BJ (cell line): Measurements from ENCODE around the gene SLIT1. TPM values are rescaled to one million over a fixed set of nuclear protein-coding genes. Genes with fewer than 3 reads are reported as not detected.

Experiments used
- CTCF ChIA-PET: fragments of 350-600 bp; formaldehyde crosslinking; extraction: SDS; loops from one replicate; lab custom pipeline; 2021; ENCODE audit warnings: antibody characterized with exemption, inconsistent platforms; lab: Yijun Ruan, JAX
- POLR2A ChIA-PET: fragments of 300-600 bp; sonication (Branson Sonifier 250); formaldehyde crosslinking; extraction: SDS; loops from one replicate; lab custom pipeline; 2021; ENCODE audit warnings: antibody characterized with exemption; lab: Charles Lee
- DNase-seq: peaks from one replicate; pipeline ENCODE4 v3.0.0-alpha.2; 2011; ENCODE audit warnings: low read depth
- H3K27me3 ChIP-seq: 2 replicates; pipeline ENCODE4 v1.6.0; 2011; ENCODE audit warnings: low read length; ENCODE audit not compliant: control insufficient read depth, insufficient read depth
- H3K36me3 ChIP-seq: 2 replicates; pipeline ENCODE4 v1.5.1; 2011; ENCODE audit warnings: low read length; ENCODE audit not compliant: control insufficient read depth, insufficient read depth
- H3K4me3 ChIP-seq: 2 replicates; pipeline ENCODE4 v1.5.1; 2011; ENCODE audit warnings: low read depth, mild to moderate bottlenecking, control low read depth, low read length
- polyA plus RNA-seq: library from polyadenylated mRNA; depleted of rRNA; stranded (reverse); fragments of >200 nt; gene quantifications from 2 replicates; pipeline ENCODE4 v1.2.3, GENCODE V29; 2011
- TF ChIP-seq, protein P1 (sequence below): IDR thresholded peaks from 2 replicates; pipeline ENCODE4 v1.5.1; 2011; ENCODE audit warnings: low read depth, mild to moderate bottlenecking, control low read depth, inconsistent platforms, low read length, moderate library complexity; ENCODE audit not compliant: insufficient read depth

Gene SLIT1
- polyA plus RNA-seq, 1 experiment, result 0.02 TPM

- Histone ChIP-seq H3K36me3 (no peaks in the 10 kb centered on the region), H3K4me3 (no peak overlapping the region), H3K27me3 (peaks cover 9% of the 10 kb centered on the region)
- ChIA-PET POLR2A (no interaction called here), CTCF (no interaction called here)
- TF ChIP-seq, protein P1, sequence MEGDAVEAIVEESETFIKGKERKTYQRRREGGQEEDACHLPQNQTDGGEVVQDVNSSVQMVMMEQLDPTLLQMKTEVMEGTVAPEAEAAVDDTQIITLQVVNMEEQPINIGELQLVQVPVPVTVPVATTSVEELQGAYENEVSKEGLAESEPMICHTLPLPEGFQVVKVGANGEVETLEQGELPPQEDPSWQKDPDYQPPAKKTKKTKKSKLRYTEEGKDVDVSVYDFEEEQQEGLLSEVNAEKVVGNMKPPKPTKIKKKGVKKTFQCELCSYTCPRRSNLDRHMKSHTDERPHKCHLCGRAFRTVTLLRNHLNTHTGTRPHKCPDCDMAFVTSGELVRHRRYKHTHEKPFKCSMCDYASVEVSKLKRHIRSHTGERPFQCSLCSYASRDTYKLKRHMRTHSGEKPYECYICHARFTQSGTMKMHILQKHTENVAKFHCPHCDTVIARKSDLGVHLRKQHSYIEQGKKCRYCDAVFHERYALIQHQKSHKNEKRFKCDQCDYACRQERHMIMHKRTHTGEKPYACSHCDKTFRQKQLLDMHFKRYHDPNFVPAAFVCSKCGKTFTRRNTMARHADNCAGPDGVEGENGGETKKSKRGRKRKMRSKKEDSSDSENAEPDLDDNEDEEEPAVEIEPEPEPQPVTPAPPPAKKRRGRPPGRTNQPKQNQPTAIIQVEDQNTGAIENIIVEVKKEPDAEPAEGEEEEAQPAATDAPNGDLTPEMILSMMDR, result no peak
- no peak for DNase-seq
Observed at GRCh38 chr10:97019213-97019844, 166.4 kb downstream of the SLIT1 start.

DNA sequence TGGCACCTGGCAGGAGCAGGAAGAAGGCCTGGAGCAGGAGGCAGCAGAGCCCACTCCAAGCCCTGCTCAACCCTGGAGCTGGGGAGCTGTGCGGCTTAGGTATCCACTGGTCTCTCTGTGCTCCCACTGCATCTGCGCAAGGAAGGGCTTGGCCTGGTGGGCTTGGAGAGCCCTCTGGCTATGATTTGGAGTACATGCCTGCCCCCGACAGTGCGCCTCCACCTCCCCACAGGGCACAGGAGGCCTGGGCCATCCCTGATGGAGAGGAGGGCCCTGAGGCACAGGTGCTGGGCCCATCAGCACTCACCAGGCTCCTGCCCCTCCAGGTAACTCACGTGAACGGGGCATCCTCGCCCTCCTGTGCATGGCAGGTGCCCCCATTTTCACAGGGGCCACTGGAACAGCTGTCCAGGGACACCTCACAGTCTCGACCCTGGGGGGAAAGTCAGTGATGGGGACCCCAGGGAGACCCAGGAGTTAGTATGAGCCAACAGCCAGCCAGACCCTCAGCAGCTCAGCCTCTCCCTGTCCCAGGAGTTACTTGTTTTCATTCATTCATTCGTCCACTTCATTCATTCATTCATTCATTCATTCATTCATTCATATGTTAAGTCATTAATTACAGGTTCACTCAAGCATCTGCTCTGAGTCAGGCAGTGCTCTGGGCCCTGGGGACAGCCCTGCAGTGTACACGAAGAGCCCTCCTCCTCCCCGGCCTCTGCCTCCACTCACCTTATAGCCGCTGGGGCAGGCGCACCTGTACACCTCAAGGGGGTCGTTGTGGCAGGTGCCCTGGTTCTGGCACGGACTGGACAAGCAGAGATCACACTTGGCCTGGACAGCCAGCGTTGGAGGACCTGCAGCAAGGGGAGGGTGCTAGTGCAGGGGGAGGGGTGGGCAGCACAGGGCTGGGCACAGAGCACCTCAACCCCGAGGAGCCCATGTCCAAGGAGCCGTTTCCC is 167.2 kb downstream of the SLIT1 start:
- TF ChIP-seq, protein P1, result no peak
- DNase-seq, result no peak
- Histone ChIP-seq H3K36me3 (no peaks in the 10 kb centered on the region), H3K27me3 (peaks cover 10% of the 10 kb centered on the region), H3K4me3 (no peak overlapping the region)
- CTCF ChIA-PET, result no interaction called here
- POLR2A ChIA-PET, result no interaction called here

GRCh38 chr10:97017474-97017903 is 168.3 kb downstream of the SLIT1 start:
- ChIA-PET CTCF (interaction anchor here (0.7 kb wide), 1 partner anchor 179 kb away, joined by 3 read pairs; no protein-coding TSS in a partner anchor), POLR2A (no interaction called here)
- no peak for DNase-seq

GRCh38 chr10:97016728-97017473 is 168.9 kb downstream of the SLIT1 start:
- no peaks in the 10 kb centered on the region for H3K36me3 ChIP-seq
- TF ChIP-seq, protein P1, result no peak
- DNase-seq, result no peak
- CTCF ChIA-PET, result interaction anchor here (0.7 to 1.5 kb wide), 4 partner anchors 8 to 180 kb away, joined by 3 to 4 read pairs (median 3); no protein-coding TSS in a partner anchor
- POLR2A ChIA-PET, result no interaction called here
- no peak overlapping the region for H3K4me3 ChIP-seq
- H3K27me3 ChIP-seq, result peaks cover 10% of the 10 kb centered on the region

More at GRCh38 chr10:97017474-97017903, 168.3 kb downstream of the SLIT1 start:
- TF ChIP-seq, protein P1, result no peak
- H3K4me3 ChIP-seq, result no peak overlapping the region
- H3K36me3 ChIP-seq, result no peaks in the 10 kb centered on the region
- H3K27me3 ChIP-seq, result peaks cover 10% of the 10 kb centered on the region
